Spleen (tissue), 11 donors: ENCODE results near the gene DUSP28. TPM values are rescaled to one million over a fixed set of nuclear protein-coding genes. Genes with fewer than 3 reads are reported as not detected.

ENCODE experiments used
- DNase-seq: peaks from one replicate; pipeline ENCODE4 v3.0.0-alpha.2; 2020
- H3K27ac ChIP-seq, 8 donors: fragments of 200-600 bp; sonication (generic) in 7 of 8; 1 replicate in 4 of 8; 2 replicates in 4 of 8; pipeline versions ENCODE4 v1.5.0 to v1.8.0; 2016 to 2021; ENCODE audit warnings: inconsistent platforms in 4 of 8, mild to moderate bottlenecking in 4 of 8, moderate library complexity in 1 of 8
- H3K27me3 ChIP-seq, 7 donors: fragments of 200-600 bp; sonication (generic) in 6 of 7; replicated peaks in 1 of 7; 1 replicate in 4 of 7; 2 replicates in 3 of 7; pipeline versions ENCODE4 v1.5.0 to v1.8.0; 2016 to 2021; ENCODE audit warnings: inconsistent platforms in 3 of 7, mild to moderate bottlenecking in 1 of 7
- H3K36me3 ChIP-seq, 6 donors: fragments of 200-600 bp; sonication (generic) in 5 of 6; 1 replicate in 4 of 6; 2 replicates in 2 of 6; pipeline versions ENCODE4 v1.5.0 to v1.8.0; 2016 to 2021; ENCODE audit warnings: inconsistent platforms in 2 of 6
- H3K4me1 ChIP-seq, 6 donors: fragments of 200-600 bp; sonication (generic) in 5 of 6; 1 replicate in 3 of 6; 2 replicates in 3 of 6; pipeline versions ENCODE4 v1.5.0 to v1.8.0; 2016 to 2021; ENCODE audit warnings: inconsistent platforms in 3 of 6
- H3K4me3 ChIP-seq, 8 donors: fragments of 200-600 bp; sonication (generic) in 7 of 8; 1 replicate in 4 of 8; 2 replicates in 4 of 8; pipeline versions ENCODE4 v1.5.0 to v1.8.0; 2016 to 2021; ENCODE audit warnings: inconsistent platforms in 4 of 8, mild to moderate bottlenecking in 4 of 8, moderate library complexity in 2 of 8
- H3K9me3 ChIP-seq, 8 donors: fragments of 200-600 bp; sonication (generic) in 7 of 8; 1 replicate in 4 of 8; 2 replicates in 4 of 8; pipeline versions ENCODE4 v1.5.0 to v1.8.0; 2016 to 2021; ENCODE audit warnings: inconsistent platforms in 4 of 8
- POLR2A ChIP-seq, 3 donors: fragments of 450-650 bp; IDR thresholded peaks; one replicate each; pipeline ENCODE4 v1.5.1; 2017; ENCODE audit warnings: antibody characterized with exemption in 3 of 3, mild to moderate bottlenecking in 1 of 3
- POLR2AphosphoS5 ChIP-seq, 3 donors: sonication (generic); formaldehyde crosslinking; IDR thresholded peaks; one replicate each; pipeline ENCODE4 v1.5.1; 2017; ENCODE audit warnings: antibody characterized with exemption in 3 of 3
- WGBS, 5 donors: extraction: QIAGEN DNeasy Blood & Tissue Kit in 3 of 5; methylation state at CpG; one replicate each; pipeline versions ENCODE4 v1.1.5 to v1.1.7; 2013 to 2018; 5-methylcytosine and 5-hydroxymethylcytosine counted together
- intact Hi-C: fragments of 100-400 bp; cut with DNase I; formaldehyde crosslinking; loops from one replicate; pipeline ENCODE4 v1.15.0; 2023; ENCODE audit warnings: low total_unique reads
- polyA plus RNA-seq, 3 donors: library from polyadenylated mRNA; stranded (reverse); fragments of 200-250 nt; gene quantifications; one replicate each; pipeline ENCODE4 v1.2.1, GENCODE V29; 2013
- total RNA-seq, 7 donors: library from RNA; depleted of rRNA in 3 of 7; stranded (reverse); fragments of >200 nt in 3 of 7; fragmentation: NEBNext Ultra II Directional in 4 of 7; extraction: Animal tissue kit (Norgen Biotek cat#: 25700) in 4 of 7; gene quantifications; one replicate each; pipeline versions ENCODE4 v1.1.0 to v1.2.1, GENCODE V29; 2016 to 2021
- TF ChIP-seq, protein P1 (sequence below), 11 experiments: fragments of 200-600 bp in 7 of 11; fragments of 450-650 bp in 4 of 11; sonication (generic) in 4 of 11; IDR thresholded peaks in 8 of 11; conservative IDR thresholded peaks in 3 of 11; 1 replicate in 7 of 11; 2 replicates in 4 of 11; pipeline versions ENCODE4 v1.4.0 to v1.8.0; 2016 to 2021; ENCODE audit warnings: antibody characterized with exemption in 11 of 11, inconsistent platforms in 4 of 11, mild to moderate bottlenecking in 1 of 11
- donor health status: healthy with polysubstance abuse.
- donor health status: DM: no; HTN: no; CAD: no; lungs with moderate emphysema.
- donor health status: DM: no; HTN: no; CAD: no.
- donor health status: Bipolar disorder and iron deficiency.
- donor health status: healthy.
- donor health status: DM: no; HTN: no; CAD: no.
- donor health status: DM: yes; HTN: yes; CAD: no.

DUSP28 gene
- total and polyA plus RNA-seq, 10 donors = 5.9 to 13.6 (median 7.2) TPM

DNA sequence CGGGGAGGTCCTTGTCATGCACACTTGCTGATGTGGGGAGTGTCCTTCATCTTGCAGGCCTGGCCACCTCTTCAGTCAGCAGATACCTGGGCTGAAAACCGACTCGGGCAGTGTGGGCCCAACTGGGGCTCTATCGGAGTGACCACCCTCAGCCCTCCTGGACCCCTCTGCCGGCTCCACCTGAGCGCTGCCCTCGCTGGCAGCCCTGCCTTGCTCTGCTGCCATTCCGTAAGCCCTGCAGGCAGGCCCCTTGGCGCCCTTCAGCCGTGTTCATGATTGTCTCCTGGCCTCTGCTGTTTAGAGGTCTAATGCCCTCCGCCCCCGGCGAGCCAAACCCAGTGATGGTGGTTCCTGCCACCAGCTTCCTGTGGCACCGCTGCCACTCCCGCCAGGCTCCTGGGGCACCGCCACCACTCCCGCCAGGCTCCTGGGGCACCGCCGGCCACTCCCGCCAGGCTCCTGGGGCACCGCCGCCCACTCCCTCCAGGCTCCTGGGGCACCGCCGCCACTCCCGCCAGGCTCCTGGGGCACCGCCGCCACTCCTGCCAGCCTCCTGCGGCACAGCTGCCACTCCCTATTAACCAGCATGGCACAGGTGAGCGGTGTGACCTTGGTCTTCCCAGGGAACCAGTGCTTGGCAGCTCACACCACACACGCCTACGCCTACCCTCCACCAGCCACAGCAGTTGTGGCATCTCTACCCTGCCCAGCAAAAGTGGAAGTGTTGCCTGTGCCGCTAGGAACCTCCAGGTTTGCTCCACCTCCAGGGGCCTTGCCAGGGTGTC, 42.3 kb downstream of the DUSP28 start:
- TF ChIP-seq, protein P1, sequence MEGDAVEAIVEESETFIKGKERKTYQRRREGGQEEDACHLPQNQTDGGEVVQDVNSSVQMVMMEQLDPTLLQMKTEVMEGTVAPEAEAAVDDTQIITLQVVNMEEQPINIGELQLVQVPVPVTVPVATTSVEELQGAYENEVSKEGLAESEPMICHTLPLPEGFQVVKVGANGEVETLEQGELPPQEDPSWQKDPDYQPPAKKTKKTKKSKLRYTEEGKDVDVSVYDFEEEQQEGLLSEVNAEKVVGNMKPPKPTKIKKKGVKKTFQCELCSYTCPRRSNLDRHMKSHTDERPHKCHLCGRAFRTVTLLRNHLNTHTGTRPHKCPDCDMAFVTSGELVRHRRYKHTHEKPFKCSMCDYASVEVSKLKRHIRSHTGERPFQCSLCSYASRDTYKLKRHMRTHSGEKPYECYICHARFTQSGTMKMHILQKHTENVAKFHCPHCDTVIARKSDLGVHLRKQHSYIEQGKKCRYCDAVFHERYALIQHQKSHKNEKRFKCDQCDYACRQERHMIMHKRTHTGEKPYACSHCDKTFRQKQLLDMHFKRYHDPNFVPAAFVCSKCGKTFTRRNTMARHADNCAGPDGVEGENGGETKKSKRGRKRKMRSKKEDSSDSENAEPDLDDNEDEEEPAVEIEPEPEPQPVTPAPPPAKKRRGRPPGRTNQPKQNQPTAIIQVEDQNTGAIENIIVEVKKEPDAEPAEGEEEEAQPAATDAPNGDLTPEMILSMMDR (IDR thresholded peaks at IDR 0.05 in 8 of 11, conservative IDR thresholded peaks at IDR 0.05 in 3 of 11) = no peak
- TF ChIP-seq POLR2A (IDR thresholded peaks at IDR 0.05) (no peak), POLR2AphosphoS5 (IDR thresholded peaks at IDR 0.05) (no peak)
- intact Hi-C loops = no loop called here
- no peaks in the 10 kb centered on the region for H3K9me3 ChIP-seq
- no peak overlapping the region for H3K4me3 ChIP-seq
- WGBS, 5 donors = 89 to 94% (median 92%) methylated on average over 22 to 32 of the region's 32 CpGs
- H3K27ac ChIP-seq = peak overlapping the region in 1 of 8 donors; percentile 71
- H3K4me1 ChIP-seq = peaks cover 0 to 38% (median 8%) of the 10 kb centered on the region in 6 donors
- no peaks in the 10 kb centered on the region for H3K27me3 ChIP-seq
- peaks cover 0 to 59% (median 32%) of the 10 kb centered on the region in 6 donors for H3K36me3 ChIP-seq
- peak; percentile 63 for DNase-seq

- peak; percentile 70 for DNase-seq
- TF ChIP-seq POLR2AphosphoS5 (IDR thresholded peaks at IDR 0.05) = peak in 2 of 3 donors; percentile 8 to 23
- TF ChIP-seq, protein P1 (IDR thresholded peaks at IDR 0.05 in 8 of 11, conservative IDR thresholded peaks at IDR 0.05 in 3 of 11) = no peak
- Histone ChIP-seq H3K9me3 (no peaks in the 10 kb centered on the region), H3K27ac (peak overlapping the region in 1 of 8 donors; percentile 61), H3K36me3 (peaks cover 0 to 51% (median 24%) of the 10 kb centered on the region in 6 donors), H3K4me3 (no peak overlapping the region), H3K27me3 (no peaks in the 10 kb centered on the region), H3K4me1 (peaks cover 0 to 38% (median 8%) of the 10 kb centered on the region in 6 donors)
- WGBS, 5 donors = 89 to 94% (median 91%) methylated on average over 12 to 22 of the region's 22 CpGs
- intact Hi-C loops = no loop called here
These were observed 43.1 kb downstream of the DUSP28 start for GRCh38 chr2:240603081-240603835.

DNA sequence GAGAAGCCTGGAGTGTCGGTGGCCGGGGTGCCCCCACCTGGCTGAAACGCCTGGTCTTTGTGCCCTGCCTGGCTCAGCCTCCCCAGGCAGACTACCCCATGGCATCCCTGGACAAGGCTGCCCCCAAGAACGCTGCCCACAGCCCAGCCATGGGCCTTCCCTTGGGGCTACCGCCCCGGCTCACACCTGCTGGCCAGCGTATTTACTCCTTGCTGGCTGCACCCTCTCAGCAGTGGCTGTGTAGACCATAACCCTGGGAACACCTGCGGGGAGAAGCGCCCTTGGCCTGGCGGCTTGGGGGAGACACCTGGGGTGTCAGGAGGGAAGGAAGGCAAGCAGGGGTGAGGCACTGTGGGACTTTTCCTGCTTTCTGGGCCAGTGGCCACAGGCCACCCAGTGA, 43.7 kb downstream of the DUSP28 start:
- intact Hi-C loops = no loop called here
- H3K36me3 ChIP-seq = peaks cover 0 to 45% (median 18%) of the 10 kb centered on the region in 6 donors
- H3K27me3 ChIP-seq = no peaks in the 10 kb centered on the region
- TF ChIP-seq POLR2A (IDR thresholded peaks at IDR 0.05) = no peak
- 87 to 91% (median 90%) methylated on average over 10 of the region's 10 CpGs for WGBS, 5 donors
- H3K4me3 ChIP-seq = no peak overlapping the region
- H3K4me1 ChIP-seq = peaks cover 0 to 38% (median 8%) of the 10 kb centered on the region in 6 donors
- peak; percentile 66 for DNase-seq
- peak overlapping the region in 1 of 8 donors; percentile 61 for H3K27ac ChIP-seq
- no peaks in the 10 kb centered on the region for H3K9me3 ChIP-seq

DNA sequence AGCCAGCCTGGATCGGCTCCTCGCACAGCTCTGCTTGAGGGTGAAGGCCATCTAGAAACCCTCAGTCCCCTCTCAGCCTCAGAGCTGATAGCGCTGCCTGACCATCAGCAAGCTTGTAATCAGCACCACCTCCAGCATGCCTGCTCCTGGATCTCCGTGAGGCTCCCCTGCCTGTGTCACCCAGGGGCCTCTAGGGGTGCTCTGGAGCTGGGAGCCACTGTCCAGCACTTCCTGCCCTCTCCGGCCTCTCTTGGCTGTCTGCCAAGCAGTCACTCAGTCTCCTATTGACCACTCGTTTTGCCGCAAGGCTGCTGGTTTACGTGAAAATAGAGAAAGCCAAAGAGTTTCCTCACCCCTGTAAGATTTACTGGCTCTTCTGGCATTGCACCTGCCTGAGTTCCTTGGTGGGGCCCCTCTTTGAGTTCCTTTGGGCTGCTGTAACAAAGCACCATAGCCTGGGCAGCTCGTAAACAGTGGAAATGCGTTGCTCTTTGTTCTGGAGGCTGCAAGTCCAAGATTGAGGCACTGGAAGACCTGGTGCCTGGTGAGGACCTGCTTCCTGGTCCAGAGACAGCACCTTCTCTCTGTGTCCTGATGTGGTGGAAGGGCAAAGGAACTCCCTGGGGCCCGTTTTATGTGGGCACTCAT, 44.3 kb downstream of the DUSP28 start:
- DNase-seq = peak; percentile 89
- Histone ChIP-seq H3K36me3 (peaks cover 0 to 40% (median 12%) of the 10 kb centered on the region in 6 donors), H3K4me3 (no peak overlapping the region)

More for the DNA sequence above, 44.3 kb downstream of the DUSP28 start:
- TF ChIP-seq POLR2AphosphoS5 (IDR thresholded peaks at IDR 0.05) = peak; percentile 61 to 76 (median 70)
- TF ChIP-seq POLR2A (IDR thresholded peaks at IDR 0.05) = no peak
- TF ChIP-seq, protein P1 (IDR thresholded peaks at IDR 0.05 in 8 of 11, conservative IDR thresholded peaks at IDR 0.05 in 3 of 11) = peak; percentile 13 to 79 (median 67)
- H3K9me3 ChIP-seq = no peaks in the 10 kb centered on the region
- no peaks in the 10 kb centered on the region for H3K27me3 ChIP-seq
- WGBS, 5 donors = 46 to 78% (median 49%) methylated on average over 7 to 11 of the region's 11 CpGs
- peaks cover 0 to 38% (median 8%) of the 10 kb centered on the region in 6 donors for H3K4me1 ChIP-seq
- intact Hi-C loops = no loop called here
- peak overlapping the region in 3 of 8 donors; percentile 50 to 61 (median 51) for H3K27ac ChIP-seq
